EH (cell line): ENCODE measurements around the gene ZBTB45.

Source experiments
- DNase-seq: peaks from one replicate; pipeline ENCODE4 v3.0.0-alpha.2; 2015; ENCODE audit warnings: low read depth

ZBTB45 gene

DNA sequence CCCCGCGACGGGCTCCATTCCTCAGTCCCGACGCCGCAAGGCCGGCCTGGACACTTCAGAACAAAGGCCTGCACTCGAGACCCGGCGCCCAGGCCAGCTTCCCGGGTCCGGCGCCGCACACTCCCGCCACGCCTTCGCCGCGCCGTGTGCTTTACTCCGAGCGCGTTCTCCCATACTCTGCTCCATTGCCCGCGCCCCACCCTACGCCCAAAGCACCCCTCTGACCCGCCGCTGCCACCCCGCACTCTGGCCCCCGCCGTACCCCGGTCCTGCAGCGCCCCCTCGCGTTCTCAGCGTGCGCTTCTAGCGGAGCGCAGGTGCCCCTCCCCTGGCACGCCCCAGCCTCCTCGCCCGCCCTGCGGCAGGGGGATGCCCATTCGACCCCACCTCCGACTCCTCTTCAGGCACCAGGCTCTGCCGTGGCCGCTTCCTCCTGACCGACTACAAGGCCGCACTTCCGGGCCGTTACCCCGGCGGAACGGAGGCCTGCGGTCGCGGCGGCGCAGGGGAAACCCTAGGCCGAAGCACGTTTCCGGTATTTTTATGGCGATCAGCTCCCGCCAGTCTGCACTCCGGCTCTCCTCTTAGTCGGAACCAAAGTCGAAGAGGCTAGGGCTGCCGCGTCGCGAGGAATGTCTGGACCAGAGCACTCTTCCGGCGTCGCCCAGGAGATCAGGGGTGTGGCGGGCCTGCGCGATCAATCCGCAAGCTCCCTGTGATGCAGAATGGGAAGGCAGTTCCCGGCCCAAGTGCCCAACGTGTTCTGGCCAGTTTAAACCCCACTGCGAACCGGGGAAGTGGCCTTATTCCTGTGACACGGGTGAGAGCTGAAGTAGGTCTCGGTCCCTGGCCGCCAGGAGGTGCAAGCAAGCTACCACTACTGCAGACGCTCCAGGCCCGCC, at the start of gene ZBTB45:
Gene ZBTB45 (minus strand): TSS at position 456 of the 902 bp plus-strand sequence. CDS start 2,137 bp downstream, outside the sequence.
- DNase-seq = peak; percentile 97

DNA sequence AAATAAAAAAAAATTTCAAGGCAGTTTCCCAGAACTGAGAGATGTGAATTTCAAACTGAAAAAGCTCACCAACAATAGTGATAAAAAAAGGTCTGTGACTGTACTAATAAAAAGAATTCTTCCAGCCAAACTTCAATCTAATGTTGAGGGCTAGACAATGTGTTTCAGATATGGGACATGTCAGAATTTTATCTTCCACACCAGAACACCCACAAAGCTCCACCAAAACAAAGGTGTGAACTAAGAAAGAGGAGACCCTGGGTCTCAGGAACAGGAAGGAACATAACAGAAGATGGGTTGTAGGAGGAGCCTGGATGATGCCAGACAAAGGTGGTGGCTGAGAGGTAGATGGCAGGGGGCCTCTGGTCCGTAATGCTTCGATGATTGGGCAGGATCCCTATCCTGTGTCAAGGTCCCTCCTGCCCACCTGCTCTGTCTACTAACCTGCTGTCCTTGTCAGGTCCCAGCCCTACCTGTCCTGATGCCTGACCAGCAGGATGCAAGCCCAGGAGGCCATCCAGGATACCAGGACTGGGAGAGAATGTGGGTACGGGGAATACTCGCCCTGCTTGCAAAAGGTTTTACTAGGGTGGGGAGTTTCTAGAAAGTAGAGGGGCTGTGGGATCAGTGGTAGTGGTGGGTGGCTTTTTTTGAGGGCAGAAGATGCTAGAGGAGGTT, 49.0 kb upstream of the ZBTB45 start:
- DNase-seq = no peak

DNA sequence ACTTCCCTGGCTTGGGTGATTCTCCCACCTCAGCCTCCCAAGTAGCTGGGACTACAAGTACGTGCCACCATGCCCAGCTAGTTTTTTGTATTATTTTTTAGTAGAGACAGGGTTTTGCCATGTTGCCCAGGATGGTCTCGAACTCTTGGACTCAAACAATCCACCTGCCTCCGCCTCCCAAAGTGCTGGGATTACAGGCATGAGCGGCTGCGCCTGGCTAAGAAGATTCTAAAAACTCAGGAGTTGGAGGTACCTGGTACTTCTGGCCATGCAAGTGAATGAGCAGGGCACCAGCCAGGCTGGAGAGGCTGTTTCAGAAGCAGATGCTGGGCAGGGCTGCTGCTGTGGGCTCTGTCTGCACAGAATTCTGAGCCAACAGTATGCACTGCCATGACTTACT, 47.4 kb upstream of the ZBTB45 start:
- DNase-seq = no peak

DNA sequence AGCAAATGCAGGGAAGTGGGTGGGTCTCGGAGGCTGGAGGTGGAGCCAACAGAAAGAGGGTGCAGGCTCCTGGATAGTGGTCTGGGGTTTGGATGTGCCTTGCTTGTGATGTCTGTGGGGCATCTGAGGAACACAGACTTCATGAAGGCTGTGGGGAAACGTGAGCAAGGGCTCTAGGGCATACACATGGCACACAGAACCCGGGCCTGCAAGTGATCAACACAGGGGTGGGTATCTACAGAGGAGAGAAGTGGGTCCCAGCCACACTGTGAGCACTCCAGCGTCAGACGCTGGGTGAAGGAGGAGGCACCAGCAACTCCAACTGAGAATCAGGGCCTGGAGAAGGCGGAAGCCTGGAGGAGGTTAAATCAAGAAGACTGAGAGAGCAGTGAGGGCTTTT, 44.2 kb upstream of the ZBTB45 start:
- no peak for DNase-seq

DNA sequence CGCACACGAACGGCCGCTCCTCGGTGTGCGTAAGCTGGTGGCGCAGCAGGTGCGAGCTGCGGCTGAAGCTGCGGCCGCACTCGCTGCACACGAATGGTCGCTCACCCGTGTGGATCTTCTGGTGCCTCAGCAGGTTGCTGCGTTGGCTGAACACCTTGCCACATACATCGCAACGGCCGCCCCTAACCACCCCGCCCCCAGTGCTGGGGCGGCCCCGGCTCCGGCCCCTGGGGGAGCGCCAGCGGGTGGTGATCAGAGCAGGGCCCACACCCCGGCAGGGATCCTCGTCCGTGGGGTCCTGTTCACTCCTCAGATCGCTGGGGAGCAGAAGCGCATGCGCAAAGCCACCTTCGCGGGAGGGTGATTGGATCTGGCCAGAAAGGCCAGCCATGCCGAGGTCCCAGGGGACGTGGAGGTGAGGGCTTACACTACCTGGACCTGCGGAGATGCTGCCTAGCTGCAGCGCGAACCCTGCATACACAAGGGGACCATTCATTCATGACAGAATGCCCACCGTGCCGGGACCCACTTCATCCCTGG, 43.5 kb upstream of the ZBTB45 start:
- DNase-seq = peak; percentile 33

DNA sequence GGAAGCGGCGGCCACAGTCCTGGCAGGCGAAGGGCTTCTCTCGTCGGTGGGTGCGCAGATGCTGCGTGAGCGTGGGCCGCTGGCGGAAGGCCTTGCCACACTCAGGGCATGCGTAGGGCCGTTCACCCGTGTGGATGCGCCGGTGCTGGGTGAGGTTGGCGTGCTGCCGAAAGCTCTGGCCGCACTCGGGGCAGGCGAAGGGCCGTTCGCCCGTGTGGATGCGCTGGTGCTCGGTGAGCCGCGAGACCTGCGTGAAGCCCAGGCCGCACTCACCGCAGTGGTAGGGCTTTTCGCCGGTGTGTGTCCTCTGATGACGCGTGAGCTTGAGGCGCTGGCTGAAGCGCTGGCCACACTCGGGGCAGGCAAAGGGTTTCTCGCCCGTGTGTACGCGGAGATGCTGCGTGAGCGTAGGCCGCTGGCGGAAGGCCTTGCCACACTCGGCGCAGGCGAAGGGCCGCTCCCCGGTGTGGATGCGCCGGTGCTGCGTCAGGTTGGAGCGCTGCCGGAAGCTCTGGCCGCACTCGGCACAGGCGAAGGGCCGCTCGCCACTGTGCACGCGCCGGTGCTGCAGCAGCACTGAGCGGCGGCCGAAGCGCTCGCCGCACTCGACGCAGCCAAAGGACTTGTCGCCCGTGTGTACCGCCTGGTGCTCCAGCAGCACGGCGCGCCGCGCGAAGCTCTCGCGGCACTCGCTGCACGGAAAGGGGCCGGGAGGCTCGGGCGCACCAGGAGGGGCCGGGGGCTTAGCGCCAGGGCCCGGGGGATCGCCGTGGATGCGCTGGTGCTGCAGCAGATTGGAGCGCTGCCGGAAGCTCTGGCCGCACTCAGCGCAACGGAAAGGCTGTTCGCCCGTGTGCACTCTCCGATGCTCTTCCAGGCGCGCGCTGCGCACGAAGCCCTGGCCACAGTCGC, 42.8 kb upstream of the ZBTB45 start:
- DNase-seq = peak; percentile 51

DNA sequence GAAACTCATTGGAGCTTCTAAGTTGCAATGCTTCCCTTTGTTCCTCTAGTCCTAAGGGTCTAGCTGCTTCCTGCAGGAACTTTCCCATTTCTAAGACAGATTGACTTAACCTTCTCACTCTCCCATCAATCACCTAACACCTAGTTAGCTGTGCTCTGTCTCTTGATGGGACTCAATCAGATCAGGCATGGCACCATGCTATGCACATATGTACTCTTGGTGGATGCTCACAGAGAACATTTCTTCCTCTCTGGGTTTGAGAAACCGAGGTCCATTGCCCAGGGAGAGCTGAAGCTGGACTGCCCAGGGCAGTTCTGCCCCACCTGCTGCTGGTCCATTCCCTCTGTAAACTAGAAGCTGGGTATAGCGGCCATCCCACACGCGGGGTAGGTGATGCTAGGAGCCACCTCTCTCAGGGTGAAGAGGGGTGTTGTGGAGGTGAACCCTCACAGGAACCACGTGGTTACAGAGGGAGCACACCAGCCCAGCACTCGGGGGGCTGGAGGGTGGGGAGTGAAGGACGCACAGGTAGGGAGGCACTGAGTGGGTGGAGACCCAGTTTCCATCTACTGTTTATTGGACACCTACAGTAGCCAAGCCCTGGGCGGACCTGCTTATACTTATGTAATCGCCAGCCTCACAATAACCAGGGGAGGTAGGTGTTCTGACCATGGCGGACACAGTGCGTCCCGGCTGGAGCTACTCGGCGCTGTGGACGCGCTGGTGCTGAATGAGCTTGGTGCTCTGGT, 41.9 kb upstream of the ZBTB45 start:
- DNase-seq = no peak

DNA sequence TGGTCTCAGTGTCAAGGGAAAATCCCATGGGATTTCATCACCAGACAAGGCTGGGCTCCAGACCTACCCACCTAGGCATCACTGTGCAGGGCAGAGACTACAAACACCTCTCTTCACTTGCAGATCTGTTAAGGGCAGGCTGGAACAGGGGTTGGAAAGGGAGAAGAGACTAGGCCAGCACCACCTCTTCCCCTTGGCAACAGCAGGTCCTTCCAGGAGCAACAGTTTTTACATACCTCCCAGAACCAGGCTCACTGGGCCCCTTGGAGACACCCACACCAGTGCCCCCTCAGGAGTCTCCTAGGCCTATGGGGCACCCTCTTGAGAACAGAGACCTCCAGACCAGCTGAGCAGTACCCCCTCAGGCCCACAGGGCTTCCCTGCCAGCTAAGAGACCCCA, 41.3 kb upstream of the ZBTB45 start:
- no peak for DNase-seq

DNA sequence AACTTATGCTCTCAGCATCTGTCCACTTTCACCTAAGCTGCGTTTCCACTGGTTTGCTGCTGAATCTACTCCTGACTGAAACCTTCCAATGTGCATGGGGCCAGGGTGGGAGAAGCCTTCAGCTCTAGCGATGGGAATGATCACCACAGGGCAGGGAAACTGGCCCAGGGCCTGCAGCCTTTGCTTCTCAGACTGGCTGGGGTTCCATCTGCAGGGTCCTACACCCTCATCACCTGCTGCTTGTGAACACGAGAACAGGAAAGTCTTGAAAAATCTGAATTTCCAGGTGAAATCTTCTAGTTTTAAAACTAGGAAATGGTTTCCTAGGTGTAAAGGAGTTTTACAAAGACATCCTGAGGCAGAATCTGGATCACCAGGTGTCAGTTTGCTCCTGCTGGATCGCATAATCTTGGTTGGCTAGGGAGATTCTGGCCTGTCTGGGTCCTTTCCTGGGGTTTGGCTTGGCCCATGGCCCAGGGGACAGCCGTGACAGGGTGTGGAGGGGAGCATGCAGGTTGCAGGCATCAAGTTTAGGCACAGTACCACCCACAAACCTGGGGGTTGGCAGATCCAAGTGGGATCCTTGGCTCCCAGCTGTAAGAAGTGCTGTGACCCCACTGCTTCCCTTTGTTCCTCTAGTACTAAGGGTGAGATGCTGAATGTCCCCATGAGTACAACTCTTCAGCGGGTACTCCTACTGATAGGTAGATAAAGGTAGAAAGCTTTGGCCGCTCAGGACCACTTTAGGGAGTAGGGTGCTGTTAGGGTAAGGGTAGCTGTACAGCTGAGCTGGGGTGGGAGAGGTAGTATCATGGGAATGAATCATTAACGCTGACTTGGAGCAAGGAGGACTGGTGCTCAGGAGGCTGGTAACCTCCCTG, 40.6 kb upstream of the ZBTB45 start:
- DNase-seq = no peak

DNA sequence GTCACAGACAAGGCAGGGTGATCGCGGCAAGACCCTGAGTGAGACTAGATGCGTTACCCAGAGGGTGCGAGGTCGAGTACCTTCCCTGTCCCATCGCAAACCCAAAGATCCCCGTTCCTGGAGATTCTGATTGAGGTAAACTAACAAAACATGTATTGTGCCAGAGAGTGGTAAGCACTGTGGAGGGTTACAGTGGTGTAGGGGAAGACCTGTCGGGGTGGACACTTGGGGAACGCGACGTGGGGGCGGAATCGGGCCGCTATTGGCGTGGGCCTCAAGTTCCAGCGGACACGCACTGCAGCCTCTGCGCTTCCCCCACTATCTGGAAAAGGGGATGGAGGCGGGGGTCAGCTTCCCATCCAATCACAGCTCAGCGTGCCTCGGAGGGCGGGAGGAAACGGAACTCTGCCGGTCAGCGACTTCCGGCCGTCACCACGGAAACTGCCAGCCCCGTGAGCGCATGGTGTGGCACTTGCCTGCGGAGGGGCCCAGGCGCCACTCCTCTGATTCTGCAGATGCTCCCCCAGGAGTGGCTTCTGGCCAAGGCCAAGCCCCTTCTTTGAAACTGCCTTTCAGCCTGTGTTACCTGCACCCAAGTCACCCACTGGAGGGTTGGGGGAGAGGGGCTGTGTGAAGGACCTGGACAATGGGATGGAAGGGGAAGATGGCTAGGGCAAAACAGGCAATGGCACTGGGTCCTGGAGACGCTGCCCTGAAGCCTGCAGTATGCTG, 39.8 kb upstream of the ZBTB45 start:
- peak; percentile 94 for DNase-seq

DNA sequence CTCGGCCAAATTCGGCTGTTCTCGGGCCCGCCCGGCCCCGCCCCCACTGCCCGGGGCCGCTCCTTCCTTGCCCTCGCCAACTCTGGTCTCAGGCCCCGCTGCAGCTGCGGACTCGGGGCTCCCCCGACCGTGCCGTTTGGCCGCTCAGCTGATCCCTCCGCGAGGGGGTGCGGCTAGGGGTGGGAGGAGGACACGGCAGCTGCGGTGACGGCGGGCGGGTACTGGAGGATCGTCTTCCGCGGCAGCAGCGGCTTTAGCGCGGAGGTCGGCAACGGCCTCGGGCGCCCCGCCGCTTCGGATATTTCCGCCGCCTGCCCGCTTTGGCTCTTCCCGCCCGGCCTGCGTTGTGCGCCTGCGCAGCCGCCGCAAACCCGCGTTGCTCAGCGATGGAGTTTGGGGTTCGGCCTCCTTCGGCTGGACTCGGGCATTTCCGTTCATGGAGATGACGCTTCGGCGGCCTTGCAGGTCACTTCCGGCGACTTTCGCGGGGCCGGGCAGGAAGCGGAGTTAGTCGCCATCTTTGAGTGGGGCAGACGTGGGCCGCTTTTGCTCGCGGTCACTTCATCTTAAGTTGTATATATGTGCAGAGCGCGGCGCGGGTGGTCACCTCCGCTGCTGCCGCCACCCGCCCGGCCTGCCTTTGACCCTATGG, 39.1 kb upstream of the ZBTB45 start:
- DNase-seq = peak; percentile 98

DNA sequence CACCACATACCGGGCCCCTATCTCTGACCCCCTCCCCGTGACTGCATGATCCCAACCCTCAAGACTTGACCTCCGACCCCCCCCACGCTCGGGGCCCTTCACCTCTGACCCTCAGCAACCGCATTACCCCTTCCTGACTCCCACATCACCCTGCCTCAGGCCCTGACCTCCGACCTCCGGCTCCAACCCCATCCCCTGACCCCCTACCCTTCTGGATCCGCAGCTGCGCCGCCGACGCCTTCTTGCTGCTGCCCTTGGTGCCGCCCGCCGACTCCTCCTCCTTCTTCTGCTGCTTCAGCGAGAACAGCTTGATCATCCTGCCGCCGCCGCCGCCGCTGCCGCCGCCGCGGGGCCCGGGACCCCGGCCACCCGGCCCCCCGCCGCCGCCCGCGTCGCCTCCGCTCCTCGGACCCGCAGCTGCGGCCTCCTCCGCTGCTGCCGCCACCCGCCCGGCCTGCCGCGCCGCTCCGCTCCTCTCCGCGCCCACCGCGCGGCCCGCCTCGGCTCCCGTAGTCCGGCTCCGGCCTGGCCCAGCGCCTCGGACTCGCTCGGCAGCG, 38.5 kb upstream of the ZBTB45 start, which contains the start of gene UBE2M:
Gene UBE2M (minus strand): TSS at position 546 of the 557 bp plus-strand sequence. CDS start 230 bp downstream, at position 316.
- peak; percentile 71 for DNase-seq

DNA sequence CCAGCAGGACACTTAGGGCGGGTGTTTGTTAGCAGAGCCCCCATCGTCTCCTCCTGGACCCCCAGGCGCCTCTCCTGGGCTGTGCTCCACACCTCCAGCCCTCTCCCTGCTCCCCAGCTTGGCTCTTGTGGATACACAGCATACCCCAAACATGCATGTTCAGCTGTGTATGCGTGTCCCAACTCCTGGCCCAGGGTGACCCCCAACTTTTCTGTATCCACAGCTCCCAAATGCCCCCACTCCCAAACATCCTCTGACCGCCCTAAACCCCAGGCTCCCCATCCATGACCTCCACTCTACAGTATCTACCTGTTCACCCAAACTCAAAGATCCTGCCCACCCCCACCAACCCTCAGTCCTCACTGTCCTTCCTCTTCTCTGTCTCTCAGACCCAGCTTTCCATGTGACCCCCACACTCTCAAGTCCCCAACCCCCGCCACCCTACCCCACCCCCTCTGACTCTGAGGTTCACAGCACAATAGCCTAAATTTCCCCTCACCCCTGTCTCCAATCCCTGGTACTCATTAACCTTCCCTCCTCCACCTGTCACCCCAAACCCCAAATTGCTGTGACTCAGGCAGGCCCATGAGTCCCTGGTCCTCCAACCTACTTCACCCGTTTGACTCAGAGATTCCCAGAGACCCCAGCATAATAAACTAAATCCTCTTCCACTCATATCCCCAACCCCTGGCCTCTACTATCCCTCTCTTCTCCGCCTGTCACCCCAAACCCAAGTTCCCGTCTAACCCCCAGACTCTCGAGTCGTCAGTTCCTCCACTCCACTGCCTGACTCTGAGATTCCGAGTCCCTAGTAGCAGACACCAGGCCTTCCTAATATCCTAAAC, 37.8 kb upstream of the ZBTB45 start:
- no peak for DNase-seq

DNA sequence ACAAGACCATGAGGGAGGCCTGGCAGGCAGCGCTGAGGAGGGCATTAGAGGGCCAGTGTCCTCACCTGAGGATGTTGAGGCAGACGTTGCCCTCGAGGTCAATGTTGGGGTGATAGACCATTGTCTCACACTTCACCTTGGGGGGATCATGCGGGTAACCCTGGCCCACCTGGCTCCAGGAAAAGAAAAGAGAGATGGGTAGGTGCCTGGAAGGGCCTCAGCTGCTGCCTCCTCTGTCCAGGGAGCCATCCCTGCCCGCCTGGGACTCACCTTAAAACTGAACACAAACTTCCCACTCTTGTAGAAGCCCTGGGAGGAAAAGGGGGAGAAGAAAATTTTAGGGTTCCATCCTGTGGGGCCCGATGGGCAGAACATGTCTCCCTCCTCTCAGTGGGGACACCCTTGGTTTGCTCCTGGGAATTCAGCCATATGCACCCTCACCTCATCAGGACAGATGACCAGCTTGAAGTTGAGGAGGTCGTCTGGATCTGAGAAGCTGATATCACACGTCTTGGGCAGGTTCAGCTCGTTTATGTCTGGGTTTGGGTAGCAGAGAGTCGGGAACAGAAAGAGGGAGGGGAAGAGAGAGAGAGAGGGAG, 37.1 kb upstream of the ZBTB45 start:
- no peak for DNase-seq

DNA sequence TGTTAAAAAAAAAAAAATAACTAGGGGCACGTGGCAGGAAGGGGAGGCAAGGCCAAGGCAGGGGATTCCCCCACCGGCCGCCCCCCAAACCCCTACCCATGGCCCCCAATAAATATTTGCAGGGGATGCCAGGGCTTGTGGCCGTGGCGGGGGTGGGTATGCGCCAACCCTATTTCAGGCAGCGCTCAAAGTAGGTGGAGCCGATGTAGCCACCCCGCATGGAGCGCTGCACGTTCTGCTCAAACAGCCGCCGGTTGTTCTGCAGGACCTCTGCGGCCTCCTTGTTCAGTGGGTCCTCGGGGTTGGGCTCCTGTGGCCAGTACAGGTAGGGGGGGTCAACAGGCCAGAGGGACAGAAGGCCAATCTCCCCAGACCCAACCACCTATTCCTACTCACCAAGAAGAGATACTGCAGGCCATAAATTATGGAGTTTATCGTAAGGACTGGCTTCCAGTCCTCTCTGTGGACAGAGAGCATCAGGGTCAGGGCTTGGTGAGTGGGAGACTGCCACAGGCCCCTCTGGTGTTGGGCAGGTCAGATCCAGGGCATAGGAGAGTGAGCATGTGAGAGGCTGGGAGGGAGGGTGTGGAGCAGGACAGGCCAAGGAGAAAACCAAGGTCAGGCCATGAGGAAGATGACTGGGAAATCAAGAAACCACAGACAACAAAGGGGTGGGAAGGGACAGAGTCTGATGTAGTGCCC, 36.5 kb upstream of the ZBTB45 start:
- no peak for DNase-seq

DNA sequence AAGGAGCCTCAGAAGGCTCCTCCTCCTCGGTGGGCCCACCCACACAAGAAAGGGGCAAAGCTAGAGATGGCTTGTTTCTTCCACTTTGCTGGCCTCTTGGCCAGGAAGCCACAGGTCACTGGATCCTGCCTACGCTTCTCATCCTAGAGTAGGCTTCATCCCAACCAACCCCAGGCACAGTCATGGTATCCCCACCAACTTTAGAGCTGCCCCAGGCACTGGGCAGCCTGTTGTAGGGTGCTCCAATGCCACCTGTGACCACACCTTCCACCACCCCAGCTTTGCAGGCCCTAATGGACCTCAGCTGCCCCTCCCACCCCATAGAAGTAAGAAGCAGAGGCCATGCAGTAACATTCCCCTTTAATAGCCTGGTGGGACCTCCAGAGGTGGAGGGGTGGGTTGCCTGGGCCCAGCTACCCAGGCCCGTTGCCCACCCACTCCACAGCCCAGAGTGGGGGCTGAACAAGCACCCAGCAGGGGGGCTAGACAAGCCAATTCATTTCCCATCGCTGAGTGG, 35.8 kb upstream of the ZBTB45 start:
- DNase-seq = no peak
